Measurements from ENCODE around the gene LPCAT1.

Gene LPCAT1

DNA sequence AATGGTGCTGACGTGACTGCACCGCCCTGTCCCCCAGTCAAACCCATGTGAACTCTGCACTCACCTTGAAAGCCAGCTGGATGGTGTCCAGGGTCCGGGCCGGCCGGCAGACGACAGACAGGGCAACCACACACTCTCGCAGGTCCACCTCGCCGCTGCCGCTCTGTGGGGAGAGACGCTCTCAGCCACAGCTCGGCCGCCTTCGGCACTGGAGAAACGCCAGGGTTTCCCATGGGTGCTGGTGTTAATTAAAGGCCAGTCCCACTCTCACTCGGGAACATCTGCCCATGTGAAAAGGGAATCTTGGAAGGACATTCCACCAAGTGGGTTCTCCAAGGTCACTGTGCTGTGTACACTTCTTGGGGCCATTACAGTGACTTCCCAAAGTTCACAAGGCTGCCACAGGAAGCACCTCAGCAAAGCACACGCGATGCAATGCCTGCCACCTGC, 53.0 kb downstream of the LPCAT1 start:
- TF ChIP-seq, protein P1, sequence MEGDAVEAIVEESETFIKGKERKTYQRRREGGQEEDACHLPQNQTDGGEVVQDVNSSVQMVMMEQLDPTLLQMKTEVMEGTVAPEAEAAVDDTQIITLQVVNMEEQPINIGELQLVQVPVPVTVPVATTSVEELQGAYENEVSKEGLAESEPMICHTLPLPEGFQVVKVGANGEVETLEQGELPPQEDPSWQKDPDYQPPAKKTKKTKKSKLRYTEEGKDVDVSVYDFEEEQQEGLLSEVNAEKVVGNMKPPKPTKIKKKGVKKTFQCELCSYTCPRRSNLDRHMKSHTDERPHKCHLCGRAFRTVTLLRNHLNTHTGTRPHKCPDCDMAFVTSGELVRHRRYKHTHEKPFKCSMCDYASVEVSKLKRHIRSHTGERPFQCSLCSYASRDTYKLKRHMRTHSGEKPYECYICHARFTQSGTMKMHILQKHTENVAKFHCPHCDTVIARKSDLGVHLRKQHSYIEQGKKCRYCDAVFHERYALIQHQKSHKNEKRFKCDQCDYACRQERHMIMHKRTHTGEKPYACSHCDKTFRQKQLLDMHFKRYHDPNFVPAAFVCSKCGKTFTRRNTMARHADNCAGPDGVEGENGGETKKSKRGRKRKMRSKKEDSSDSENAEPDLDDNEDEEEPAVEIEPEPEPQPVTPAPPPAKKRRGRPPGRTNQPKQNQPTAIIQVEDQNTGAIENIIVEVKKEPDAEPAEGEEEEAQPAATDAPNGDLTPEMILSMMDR (IDR thresholded peaks at IDR 0.05; ENCODE audit: low read depth, low read length) = no peak

DNA sequence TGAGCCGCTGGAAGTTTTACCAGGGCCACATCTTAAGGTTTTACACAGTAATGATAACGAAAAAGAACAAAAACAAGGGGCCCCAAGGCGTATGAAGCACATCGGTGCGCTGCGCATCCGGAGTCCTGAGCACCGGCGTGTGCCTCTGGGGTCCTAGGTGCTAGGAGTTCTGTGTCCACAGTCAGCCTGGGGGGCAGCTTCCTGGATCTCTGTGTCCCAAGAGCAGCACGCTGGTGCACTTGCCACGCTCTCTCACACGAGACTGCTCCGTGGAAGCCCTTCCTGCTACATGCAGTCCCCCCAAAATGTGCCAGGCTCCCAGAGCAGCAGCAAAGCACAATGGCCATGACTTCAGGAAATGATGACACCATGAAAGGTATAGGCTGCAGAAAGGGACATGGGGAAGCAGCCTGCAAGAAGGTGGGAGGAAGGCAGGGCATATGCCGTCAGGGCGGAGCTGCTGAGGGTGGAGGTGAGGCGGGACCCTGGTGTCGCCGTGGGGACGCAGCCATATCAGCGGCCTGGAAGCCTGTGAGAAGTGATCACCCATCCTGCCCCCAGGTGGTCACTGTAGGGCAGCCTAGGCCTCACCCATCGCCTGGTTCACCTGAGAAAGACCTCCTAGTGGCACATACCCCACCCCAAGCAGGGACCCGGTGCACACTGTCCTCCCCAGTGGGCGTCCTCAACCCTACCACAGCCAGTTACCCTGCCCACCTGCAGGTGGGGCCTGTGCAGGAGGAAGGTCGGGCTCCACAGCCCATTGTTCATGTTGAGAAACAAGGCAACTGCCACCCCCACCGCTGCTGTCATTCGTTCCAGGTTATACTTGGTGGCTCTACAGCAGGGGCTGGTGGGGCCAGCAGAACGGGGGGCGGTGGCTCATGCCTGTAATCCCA, 54.9 kb downstream of the LPCAT1 start:
- no peak for DNase-seq (ENCODE audit: extremely low read depth, low read depth)
- TF ChIP-seq, protein P1 (IDR thresholded peaks at IDR 0.05; ENCODE audit: low read depth, low read length) = no peak

More for the DNA sequence above, 53.0 kb downstream of the LPCAT1 start:
- DNase-seq (ENCODE audit: extremely low read depth, low read depth) = no peak

DNA sequence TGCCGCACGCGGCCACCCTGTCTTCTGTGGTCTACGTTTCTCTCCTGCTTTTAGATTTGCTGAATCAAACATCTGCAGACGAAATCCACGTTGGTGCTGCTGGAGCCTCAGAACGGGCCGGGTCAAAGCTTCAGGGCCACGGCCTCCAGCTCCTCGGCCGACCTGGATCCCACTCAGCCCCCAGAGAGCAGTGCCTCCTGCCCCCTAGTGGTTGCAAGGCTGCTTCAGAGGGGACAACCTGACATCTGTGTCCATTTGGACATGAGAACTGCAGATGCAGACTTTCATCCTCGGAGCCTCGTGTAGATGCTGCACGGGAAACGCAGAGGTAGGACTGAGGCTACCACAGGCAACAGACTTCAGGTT, 55.5 kb downstream of the LPCAT1 start:
- TF ChIP-seq, protein P1 (IDR thresholded peaks at IDR 0.05; ENCODE audit: low read depth, low read length) = peak; percentile 41
- DNase-seq (ENCODE audit: extremely low read depth, low read depth) = no peak

DNA sequence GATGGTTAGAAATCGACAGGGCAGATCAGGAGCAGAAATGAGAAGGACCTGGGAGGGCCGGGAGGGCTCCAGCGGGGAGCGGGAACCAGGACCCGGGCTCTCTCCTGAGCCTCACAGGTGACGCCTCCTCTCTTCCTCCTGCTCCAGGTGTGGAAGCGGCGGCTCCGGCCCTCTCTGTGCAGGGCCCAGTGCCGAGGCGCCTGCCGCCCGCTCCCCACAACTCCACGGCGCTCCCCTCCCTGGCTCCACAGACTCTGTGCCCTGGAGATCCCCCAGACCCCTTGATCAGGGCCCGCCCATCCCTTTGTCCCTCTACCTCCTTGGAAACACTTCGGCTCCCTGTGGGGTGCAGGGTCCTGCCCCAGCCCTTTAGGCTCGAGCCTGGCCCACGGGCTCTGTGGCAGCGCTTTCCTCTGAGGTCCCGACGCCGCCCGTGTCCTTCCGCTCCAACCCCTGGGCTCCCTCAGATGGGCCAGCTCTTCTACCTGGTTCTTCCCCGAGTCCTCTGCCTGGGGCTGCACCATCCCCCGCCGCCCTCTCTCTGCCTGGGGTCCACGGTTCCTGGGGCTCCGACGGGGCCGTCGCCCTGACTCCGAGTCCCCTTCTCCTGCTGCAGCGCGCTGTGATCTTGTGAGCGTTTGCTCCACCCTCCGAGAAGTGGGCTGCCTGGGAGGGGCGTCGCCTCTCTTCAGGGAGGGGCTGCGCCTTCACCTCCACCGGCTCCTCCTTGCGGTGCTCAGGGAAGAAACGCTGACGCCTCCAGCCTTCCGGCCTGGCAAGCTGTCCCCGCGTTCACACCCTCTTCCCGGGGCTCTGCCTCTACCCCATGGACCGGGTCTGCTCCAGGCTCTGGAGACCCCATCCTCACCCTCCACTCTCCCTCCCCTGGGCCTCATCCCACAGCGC, 56.2 kb downstream of the LPCAT1 start:
- TF ChIP-seq, protein P1 (IDR thresholded peaks at IDR 0.05; ENCODE audit: low read depth, low read length) = no peak
- DNase-seq (ENCODE audit: extremely low read depth, low read depth) = no peak

DNA sequence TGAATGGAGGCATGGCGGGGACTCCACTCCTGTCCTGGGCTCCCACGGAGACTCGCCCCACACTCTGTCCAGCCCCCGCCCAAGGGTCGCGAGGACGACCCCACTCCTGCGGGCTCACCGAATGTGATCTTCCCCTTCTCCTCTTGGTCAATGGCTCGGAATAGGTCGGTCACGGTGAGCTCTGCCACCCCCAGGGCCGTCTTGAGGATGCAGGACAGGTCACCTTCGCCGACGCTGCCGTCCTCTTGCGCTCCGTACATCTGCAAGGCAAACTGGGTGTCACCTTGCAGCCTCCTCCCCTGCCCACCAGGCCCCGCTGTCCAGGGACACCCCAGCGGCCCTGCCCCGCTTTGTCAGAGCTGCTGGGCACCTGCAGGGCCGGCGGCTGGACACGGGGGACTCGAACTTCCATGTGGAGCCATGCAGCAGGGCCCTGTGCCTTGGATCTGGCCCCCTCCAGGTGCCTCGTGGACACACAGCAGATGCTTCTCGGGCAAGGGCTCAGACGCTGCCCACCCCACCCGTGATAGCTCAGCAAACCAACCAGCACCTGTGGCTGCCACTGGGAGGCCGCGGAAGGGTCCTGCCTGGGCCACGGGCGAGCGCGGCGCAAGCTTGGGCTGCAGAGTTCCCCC, 57.0 kb downstream of the LPCAT1 start:
- no peak for DNase-seq (ENCODE audit: extremely low read depth, low read depth)
- TF ChIP-seq, protein P1 (IDR thresholded peaks at IDR 0.05; ENCODE audit: low read depth, low read length) = no peak

DNA sequence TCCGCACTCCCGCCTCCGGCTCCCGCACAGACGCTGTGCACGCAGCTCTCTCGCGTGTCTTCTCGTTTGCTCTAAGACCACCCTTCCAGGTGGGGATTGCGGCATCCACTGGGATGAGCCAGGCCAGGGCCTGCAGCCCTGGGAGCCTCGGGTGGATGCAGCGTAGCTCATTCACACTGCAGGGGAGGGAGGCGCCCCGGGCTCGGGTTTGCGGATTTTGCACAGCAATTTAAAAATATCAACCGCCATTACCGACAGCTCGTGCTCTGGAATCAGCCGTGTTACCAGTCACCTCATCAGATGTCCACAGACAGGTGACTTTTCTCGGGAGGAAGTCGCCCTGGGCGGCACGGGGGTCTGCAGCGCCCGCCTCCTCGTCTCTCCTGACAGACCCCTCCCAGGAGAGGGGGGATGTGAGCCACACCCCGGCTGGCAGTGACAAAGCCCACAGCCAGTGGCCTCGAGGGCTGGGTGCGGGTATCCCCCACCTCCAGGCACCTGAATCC, 57.7 kb downstream of the LPCAT1 start:
- TF ChIP-seq, protein P1 (IDR thresholded peaks at IDR 0.05; ENCODE audit: low read depth, low read length) = no peak
- DNase-seq (ENCODE audit: extremely low read depth, low read depth) = no peak

Data from AG09319 (cell line).